Umbilical cord (tissue), 2 donors: ENCODE measurements around the gene DOK5. TPM values are rescaled to one million over a fixed set of nuclear protein-coding genes. Genes with fewer than 3 reads are reported as not detected.

Source experiments
- DNase-seq: peaks from one replicate; pipeline ENCODE4 v3.0.0-alpha.2; 2015; ENCODE audit warnings: low spot score
- total RNA-seq: library from RNA; depleted of rRNA; stranded (reverse); fragments of >200 nt; gene quantifications from one replicate; pipeline ENCODE4 v1.2.3, GENCODE V29; 2014; ENCODE audit warnings: low replicate concordance; ENCODE audit not compliant: insufficient read depth

Gene DOK5
- total RNA-seq, 1 donor from 2014 or later, result 6.7 TPM

DNA sequence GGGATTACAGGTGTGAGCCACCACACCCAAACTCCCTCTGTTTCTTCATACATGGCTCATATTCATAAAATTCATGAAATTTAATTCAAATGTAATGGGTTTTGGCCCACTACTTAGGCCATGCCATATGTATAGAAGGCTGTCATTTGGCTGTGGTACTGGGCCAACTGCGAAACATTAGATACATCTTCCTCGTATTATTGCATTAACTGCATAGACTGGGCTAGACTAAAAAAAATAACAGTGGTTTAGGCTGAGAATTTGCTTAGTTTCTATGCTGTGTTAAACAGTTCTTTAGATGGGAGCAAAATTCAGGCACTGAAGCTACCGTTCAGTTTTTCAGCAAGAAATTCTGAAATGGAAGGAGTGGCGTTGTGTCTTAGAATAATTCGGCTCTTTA lies 133.6 kb downstream of the DOK5 start:
- no peak for DNase-seq

DNA sequence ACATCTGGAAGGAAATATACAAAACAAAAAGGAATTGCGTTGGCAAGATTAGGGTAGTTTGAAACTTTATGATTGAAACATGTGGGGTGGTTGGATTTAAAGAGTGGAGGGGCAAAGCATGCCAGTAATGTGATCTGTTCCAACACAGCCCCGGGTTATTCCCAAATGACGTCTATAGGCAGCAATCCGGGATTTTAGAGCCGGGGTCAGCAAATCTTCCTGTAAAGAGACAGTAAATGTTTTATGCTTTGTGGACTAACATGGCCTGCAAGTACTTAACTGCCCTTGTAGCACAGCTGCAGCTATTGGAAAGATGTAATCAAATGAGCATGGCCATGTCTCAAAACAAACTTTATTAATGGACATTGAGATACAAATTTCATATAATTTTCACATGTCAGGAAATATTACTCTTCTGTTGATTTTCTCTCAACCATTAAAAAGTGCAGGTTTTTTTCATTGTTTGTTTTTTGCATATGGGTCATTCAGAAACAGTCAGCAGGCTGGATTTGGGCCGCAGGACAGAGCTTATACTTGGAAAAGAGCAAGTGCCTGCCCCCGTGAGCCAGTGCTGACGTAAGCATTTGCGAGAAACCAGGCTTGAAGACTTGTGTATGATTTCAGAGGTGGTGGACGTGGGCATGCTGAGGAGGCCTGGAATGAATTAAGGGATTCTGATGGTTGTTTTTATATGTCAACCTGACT lies 136.5 kb downstream of the DOK5 start:
- DNase-seq, result peak; percentile 69

DNA sequence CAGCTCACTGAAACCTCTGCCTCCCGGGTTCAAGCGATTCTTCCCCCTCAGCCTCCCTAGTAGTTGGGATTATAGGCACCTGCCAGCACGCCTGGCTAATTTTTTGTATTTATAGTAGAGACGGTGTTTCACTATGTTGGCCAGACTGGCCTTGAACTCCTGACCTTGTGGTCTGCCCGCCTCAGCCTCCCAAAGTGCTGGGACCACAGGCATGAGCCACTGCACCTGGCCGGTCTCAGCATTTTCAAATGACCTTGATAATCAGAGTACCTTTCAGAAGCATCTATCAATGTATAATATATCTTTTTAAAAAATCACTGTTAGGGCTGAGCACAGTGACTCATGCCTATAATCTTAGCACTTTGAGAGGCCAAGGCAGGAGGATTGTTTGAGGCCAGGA lies 143.0 kb downstream of the DOK5 start:
- no peak for DNase-seq

DNA sequence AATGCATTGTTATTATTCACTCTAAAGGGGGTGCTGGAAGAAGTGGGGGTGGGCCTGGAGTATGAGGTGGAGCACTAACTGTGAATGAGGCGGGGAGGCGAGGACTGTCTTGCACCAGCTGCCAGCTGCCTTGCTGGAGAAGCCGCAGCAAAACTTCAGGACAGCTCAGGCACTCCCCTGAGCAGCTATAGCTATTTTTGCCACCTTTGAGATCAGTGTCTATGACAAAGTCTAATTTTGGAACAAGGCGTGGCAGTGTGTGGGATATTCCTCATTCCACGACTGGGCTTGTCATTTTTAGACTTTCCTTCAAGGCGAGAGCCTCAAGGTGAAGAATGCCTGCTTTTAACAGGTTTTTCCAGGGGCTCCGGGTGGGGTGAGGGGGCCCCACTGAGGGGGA lies 143.8 kb downstream of the DOK5 start:
- peak; percentile 11 for DNase-seq

DNA sequence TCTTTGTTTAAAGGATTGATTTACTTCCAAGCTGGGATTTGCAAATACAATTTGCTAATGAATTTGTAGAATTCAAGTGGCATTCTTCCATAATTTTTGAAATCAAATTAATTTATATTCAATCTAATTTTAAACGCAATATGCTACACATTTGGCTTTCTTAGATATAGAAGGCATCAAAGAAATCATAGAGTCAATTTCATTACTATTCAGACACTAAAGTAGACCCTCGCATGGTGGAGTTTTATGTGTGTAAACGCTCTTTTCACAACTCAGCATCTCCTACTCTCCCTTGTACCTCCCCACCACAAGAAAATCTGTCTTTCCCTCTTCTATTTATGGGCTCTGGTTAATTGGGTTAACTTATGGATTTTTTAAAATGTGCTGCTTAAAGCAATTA lies 144.3 kb downstream of the DOK5 start:
- no peak for DNase-seq

DNA sequence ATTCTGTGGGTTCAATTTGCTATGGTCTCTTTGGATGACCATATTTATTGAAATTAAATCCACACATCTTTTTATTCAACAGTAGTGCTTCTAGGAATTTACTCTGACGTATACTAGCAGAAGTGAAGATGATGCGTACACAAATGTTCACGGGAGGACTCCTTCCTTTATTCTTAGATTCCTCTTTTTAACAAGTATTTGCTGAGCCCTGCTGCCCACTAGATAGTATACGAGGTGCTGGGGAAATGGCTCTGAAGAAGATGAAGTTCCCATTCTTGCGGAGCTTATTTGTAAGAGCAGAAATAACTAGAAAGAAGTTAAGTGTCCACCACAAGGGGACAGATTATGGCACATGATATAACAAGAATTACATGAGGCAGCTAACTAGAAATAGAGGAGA lies 145.2 kb downstream of the DOK5 start:
- no peak for DNase-seq

GRCh38 chr20:54622333-54623295 lies 147.2 kb downstream of the DOK5 start:
- no peak for DNase-seq

DNA sequence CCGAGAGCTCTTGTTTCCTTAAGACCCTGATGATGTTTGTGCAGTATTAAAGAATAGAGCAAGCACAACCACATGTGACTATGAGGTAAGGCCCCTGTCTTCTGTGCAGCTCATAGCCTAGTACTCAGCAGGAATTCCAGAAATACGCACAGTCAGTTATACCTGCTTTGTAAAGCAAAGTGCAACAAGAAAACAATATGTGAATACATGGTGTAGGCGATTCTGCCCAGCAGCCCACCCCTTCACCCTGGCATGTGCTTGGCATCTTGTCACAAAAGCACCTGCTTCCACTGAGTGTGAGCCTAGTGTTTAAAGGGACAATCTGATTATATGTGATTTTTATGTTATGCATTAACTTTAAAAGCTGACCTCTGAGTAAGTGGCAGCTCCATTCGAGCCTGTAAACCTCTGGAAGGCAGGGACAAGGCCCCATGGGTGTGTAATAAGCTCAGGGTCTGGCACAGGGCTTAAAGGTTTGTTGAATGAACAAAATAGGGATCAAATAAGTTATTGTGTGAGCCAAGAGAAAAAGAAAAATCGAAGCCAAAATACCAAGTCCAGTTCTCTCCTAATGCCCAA lies 148.7 kb downstream of the DOK5 start:
- no peak for DNase-seq

- peak; percentile 22 for DNase-seq
Observed at GRCh38 chr20:54624706-54625390, 149.5 kb downstream of the DOK5 start.

DNA sequence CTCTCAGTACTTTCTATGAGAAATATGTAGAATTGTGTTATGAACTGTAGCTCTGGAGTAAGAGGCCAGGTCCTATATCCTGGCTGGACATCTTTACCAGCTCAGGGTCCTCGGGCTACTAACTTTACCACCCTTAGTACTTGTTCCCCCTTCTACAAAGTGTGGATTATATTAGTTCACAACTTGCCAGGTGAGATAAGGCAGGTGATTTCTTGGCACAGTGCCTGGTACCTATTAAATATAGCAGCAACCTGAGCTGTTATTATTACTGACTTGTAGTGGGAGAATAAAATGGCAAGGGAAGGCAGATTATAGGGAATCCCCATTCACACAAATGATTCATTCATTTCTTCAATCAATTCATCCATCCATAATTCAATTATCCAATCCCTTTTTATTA lies 150.1 kb downstream of the DOK5 start:
- DNase-seq, result no peak

- DNase-seq, result no peak
Observed at GRCh38 chr20:54626126-54626525, 150.7 kb downstream of the DOK5 start.

DNA sequence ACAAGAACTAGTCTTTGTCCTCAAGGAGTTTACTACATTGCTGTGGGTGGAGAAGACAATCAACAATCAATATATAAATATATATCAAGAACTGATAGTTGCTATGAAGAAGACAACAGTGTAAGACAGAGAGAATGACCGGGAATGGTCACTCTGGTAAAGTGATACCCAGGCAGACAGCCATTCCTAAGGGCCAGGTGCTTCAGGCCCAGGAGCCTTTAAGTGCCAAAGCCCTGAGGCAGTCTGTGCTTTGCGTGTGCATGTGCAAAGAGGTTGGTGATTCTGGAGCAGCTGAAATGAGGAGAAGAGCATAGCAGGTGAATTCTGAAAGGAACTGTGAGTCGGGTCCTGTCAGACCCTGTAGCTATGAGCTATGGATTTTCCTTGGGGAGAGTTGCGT lies 154.2 kb downstream of the DOK5 start:
- DNase-seq, result no peak

GRCh38 chr20:54630582-54630981 lies 155.2 kb downstream of the DOK5 start:
- DNase-seq, result no peak

- no peak for DNase-seq
Observed at GRCh38 chr20:54631059-54631458, 155.7 kb downstream of the DOK5 start.

GRCh38 chr20:54633374-54634355 lies 158.3 kb downstream of the DOK5 start:
- no peak for DNase-seq

GRCh38 chr20:54636575-54636974 lies 161.2 kb downstream of the DOK5 start:
- DNase-seq, result no peak

DNA sequence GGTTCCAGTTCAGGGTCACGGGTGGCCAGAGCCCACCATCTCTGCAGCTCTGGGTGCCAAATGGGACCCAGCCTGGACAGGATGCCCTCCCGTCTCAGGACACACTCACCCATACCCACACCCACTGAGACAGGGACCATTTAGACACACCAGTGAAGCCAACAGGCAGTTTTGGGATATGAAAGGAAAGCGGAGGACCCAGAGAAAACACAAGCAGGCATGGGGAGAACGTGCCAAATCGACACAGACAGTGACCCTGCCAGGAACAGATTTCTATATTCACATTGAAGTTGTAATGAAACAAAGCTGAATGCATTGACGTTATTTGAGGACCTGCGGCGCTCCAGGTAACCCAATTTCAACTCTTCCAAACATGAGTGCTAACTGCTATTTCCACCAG lies 164.5 kb downstream of the DOK5 start:
- DNase-seq, result no peak

DNA sequence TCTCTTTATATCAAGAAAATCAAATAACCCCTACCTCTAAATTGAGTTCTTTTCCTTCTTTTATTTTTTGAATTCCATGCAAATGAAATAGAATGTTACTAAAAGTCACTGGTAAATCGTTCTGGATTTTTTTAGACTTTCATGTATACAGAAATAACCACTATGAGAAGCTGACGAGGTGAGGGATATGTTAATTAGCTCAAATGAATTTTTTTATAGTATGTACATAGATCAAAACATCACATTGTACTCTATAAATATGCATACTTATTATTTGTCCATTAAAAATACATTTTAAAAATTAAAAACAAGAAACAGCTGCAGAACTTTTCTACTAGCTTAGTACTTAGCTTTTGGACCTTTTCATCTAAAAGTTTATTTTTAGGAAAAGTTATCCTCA lies 165.4 kb downstream of the DOK5 start:
- DNase-seq, result no peak

DNA sequence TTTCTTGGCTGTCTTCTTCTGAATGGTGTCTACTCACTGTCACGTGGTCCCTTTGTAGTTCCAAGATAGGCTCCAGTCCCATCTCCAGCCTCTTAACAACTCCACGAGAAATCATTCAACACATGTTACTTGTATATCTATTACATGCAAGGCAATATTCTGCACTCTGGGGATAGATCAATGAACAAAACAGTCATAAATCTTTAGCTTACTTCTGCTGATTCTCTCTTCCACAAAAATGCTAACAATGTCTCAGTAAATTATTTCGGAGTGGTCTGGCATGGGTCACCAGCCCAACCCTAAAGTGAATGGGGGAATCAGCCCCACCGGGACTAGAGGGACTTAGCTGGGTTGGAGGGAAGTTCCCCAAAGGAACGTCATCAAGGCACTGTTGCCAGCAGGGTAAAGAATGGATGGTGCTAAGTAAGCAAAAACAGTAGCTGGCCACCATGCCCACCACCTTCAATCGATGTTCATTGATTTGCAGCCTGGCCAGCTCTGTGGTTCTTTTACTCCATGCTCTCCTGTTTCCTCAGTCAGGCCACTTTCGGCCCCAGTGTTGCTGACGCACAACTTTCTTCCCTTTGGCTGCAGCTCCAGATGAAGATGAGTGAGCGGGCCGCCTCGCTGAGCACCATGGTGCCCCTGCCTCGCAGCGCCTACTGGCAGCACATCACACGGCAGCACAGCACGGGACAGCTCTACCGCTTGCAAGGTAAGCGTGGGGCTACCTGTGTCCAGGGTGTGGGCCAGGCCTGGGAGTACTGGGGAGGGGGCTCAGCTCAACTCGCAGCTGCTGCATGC lies 167.7 kb downstream of the DOK5 start:
- DNase-seq, result no peak

GRCh38 chr20:54643761-54644160 lies 168.4 kb downstream of the DOK5 start:
- peak; percentile 59 for DNase-seq
